NCI-H2081 (cell line): Measurements from ENCODE around the gene CNOT6L.

ENCODE experiments used
- DNase-seq, 2 experiments: peaks; one replicate each; lab custom pipeline; 2025; lab: John Stamatoyannopoulos, UW

The CNOT6L gene

GRCh38 chr4:77820649-77821561, 1.7 kb upstream of the CNOT6L start:
- DNase-seq = peak in 1 of 2 experiments; percentile 26

GRCh38 chr4:77819843-77820648, 878 bp upstream of the CNOT6L start:
- peak; percentile 78 to 79 for DNase-seq

DNA sequence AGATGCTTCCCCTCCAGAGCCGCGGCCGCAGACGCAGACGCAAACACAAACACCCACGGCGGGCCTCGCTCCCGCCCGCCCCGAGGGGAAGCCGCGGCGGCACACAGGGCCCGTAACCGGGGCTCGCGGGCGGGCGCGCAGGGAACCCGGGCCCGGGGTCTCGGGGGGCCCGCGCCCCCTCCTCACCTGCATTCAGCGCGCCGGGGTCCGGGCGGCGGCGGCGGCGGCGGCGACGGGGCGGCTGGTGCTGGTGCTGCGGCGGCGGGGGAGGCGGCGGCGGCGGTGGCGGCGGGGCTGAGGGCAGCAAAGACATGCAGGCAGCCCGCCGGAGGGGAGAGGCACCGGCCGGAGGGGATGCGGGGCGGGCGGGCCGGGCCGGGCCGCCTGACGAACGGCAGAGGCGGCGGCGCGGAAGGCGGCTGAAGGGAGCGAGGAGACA, 255 bp upstream of the CNOT6L start:
- DNase-seq = peak; percentile 16 to 38

DNA sequence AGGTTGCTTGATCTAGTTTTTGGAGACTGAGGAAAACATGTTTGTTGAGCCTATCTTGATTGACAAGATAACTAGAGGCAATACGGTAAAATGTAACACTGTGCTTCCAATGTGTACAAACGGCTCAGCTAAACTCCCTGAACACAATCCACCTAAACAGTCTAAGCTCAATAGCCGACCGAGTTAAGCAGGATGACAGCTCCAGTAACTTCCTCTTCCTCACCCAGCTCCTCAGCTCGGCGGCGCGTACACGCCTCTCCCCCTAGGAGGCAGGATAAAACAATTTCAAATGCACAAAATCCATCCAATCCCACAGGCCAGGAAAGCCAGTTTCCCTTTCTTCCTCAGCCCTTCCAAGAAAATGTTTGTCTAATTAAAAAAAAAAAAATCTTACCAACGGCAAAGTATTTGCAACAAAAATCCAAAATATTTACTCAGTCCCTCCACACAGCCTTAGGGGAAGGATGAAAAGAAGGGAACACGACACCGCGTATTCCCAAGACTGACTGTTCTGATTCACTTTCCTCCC, 1.0 kb downstream of the CNOT6L start:
- DNase-seq = peak; percentile 36 to 68

GRCh38 chr4:77817304-77818072, 1.7 kb downstream of the CNOT6L start:
- peak in 1 of 2 experiments; percentile 22 for DNase-seq

GRCh38 chr4:77816546-77816945, 2.6 kb downstream of the CNOT6L start:
- no peak for DNase-seq

- DNase-seq = no peak
Observed at GRCh38 chr4:77815636-77816035, 3.5 kb downstream of the CNOT6L start.

DNA sequence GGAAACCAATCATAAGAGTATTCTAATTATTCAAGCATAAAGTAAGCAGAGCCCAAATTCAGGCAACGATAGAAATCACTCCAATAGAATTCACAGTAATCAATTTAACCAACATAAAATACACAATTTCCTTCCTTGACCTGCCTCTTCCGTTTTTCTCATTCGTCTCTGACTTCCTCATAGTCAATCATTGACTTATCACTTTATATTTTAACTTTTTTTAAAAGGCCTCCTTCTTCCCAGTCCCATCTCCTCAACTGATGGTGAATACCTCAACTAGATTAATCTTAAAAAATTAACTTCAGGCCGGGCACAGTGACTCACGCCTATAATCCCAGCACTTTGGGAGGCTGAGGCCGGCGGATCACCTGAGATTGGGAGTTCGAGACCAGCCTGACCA, 13.3 kb downstream of the CNOT6L start:
- no peak for DNase-seq

DNA sequence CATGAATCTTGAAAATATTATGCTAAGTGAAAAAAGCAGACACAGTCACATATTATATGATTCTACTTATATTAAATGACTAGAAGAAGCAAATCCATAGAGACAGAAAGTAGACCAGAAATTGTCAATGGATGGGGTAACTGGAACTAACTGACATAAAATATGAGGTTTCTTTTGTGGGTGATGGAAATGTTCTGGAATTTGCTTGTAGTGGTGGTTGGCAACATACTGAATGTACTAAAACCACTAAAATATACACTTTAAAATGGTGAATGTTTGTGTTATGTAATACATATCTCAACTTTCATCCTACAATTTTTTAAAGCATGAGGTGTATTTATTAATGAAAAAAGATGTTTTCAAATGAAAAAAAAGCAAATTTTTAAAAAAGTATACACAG, 14.7 kb downstream of the CNOT6L start:
- DNase-seq = no peak

DNA sequence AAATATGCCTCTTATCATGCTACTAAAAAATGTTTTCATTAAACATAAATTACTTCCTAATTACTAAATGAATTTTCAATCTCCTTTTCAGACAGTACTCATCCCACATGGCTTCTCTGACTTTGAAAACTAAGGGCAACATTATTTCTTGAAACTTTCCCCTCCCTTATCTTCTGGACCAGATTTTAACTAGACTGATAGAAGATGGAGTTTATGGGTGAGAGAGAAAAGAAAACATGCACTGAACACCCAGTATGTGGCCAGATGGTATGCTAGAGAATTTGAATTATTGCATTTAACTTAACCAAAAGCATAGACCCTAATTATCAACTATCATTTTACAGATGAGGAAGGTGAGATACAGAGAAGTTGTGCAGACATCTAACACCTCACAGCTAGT, 16.8 kb downstream of the CNOT6L start:
- no peak for DNase-seq

DNA sequence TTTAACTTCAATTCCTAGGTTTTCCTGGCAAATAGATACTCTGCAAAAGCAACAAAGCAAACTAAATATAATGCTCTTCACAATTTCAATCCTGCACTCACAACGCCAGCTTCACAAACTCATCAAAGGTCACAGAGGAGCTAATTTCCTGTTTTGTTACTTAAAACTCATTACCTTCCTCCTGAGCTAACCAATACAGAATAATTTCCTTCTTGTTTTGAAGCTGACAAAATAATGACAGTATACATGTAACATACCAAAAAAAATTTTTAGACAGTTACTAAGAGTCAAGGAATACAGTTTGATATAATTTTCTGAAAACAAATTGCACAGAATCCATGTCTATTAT, 17.9 kb downstream of the CNOT6L start:
- no peak for DNase-seq

DNA sequence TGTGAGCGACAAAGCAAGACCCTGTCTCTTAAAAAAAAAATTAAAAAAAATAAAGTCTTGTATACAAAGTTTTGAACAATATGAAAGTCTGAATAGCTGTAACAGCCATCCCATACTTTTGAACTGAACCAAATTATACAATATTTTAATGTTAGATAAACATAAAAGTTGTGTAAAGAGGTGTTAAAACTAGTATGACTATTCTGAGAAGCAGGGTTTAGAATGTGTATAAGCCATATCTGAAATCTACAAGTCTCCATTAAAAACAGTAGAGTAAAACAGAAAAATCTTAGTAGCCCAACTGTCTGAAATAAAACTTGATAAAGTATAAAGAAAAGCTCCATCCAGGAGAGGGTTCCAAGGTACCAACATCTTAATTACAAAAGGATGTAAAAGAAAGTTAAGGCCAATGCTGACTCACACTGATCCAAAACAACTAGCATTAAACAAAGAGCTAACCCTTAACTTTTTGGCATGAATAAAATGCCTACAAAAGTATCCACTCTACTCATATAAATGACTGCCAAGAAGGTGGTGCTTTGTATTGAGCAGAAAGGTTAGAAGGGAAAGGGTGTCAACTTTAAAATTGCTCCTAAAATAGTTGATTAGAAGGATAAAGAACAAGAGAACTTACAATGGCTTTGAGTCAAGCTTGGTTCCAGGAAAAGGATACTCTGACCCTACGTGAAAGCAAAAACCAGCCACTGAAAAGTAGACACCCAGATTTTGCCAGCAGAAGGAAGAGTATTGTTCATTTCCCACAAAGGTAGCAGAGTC, 18.5 kb downstream of the CNOT6L start:
- DNase-seq = no peak

DNA sequence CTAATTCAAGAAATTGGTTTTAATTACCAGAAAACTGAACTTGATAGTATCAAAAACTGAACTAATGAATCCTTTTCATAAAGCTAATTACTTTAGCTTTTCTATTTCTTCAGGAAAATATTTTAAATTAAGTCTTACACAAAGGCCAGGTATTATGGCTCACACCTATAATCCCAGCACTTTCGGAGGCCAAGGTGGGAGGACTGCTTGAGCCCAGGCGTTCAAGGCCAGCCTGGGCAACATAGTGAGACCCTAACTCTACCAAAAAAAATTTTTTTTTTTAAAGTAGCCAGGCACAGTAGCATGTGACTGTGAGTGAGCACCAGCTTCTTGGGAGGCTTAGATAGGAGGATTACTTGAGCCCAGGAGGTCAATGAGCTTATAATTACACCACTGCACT, 19.1 kb downstream of the CNOT6L start:
- DNase-seq = no peak

- no peak for DNase-seq
Observed at GRCh38 chr4:77798385-77798784, 20.8 kb downstream of the CNOT6L start.

- DNase-seq = no peak
Observed at GRCh38 chr4:77797239-77797638, 21.9 kb downstream of the CNOT6L start.

- no peak for DNase-seq
Observed at GRCh38 chr4:77795326-77795725, 23.8 kb downstream of the CNOT6L start.

GRCh38 chr4:77790146-77790545, 29.0 kb downstream of the CNOT6L start:
- DNase-seq = no peak

DNA sequence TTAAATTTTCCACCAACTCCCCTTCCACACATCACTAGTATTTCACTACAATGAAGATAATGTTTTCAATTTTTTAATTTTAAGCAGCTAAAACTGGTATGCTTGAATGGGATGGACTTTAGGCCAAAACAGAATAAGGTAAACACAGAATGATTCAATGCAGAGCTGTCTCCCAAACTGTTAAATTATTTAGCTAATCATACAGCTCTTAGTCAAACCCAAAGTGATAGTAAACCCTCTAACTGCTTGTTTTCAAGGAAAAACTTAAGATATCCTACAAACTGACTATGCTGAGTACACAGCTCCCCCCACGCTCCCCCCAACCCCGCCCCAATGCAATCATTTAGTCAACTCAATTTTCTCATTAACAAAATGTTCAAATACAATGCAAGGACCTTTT, 30.2 kb downstream of the CNOT6L start:
- DNase-seq = no peak

GRCh38 chr4:77787969-77788368, 31.2 kb downstream of the CNOT6L start:
- no peak for DNase-seq

GRCh38 chr4:77785669-77786068, 33.5 kb downstream of the CNOT6L start:
- no peak for DNase-seq

- no peak for DNase-seq
Observed at GRCh38 chr4:77783895-77784294, 35.3 kb downstream of the CNOT6L start.
